ENCODE results near the gene PTPRN2.
A peak's percentile ranks its signal among the peaks of the same experiment; 100 is the strongest.
"Not testable (repeated sequence)": the region's sequence is repeated elsewhere in the genome, so short reads cannot be mapped to it uniquely, and the experiment has no call there.

The PTPRN2 gene

DNA sequence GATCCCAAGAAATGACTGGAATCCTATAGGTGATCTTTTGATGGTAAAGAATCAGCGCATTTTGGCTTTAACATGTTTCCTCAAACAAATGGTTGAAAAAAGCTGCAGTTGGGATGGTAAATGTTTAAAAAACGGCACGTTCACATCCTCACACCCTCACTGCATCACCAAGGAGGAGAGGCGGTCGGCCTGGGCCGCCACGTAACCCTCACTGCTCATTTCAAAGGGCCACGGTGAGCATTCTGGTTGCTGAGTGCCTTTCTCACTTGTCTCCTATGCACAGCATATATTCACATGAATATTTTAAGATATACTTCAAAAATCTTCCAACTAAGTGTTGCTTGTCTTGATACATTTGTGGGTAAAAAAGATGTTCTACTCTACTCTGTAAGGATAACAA lies 1017.7 kb downstream of the PTPRN2 start:
- Histone ChIP-seq H3K9ac (ENCODE audit: low read depth, low read length) (no peak overlapping the region), H3K4me1 (ENCODE audit: control insufficient read depth, insufficient read depth, low read length) (no peaks in the 10 kb centered on the region), H3K27me3 (ENCODE audit: control insufficient read depth, insufficient read depth, low read length) (no peaks in the 10 kb centered on the region), H3K9me3 (replicated peaks; ENCODE audit: low read length) (peaks cover 2% of the 10 kb centered on the region), H3K4me2 (ENCODE audit: low read length) (no peak overlapping the region), H3K36me3 (ENCODE audit: insufficient read depth, low read length) (no peaks in the 10 kb centered on the region), H3K4me3 (ENCODE audit: low read length) (no peak overlapping the region)

GRCh38 chr7:157568770-157569584 lies 1018.6 kb downstream of the PTPRN2 start:
- peak overlapping the region; percentile 71 for H3K4me3 ChIP-seq (ENCODE audit: low read length)
- no peaks in the 10 kb centered on the region for H3K36me3 ChIP-seq (ENCODE audit: insufficient read depth, low read length)
- no peaks in the 10 kb centered on the region for H3K4me1 ChIP-seq (ENCODE audit: control insufficient read depth, insufficient read depth, low read length)
- H3K4me2 ChIP-seq (ENCODE audit: low read length) = peak overlapping the region; percentile 82
- no peaks in the 10 kb centered on the region for H3K27me3 ChIP-seq (ENCODE audit: control insufficient read depth, insufficient read depth, low read length)
- H3K9me3 ChIP-seq (replicated peaks; ENCODE audit: low read length) = peaks cover 2% of the 10 kb centered on the region
- peak overlapping the region; percentile 41 for H3K9ac ChIP-seq (ENCODE audit: low read depth, low read length)

GRCh38 chr7:157568106-157568769 lies 1019.4 kb downstream of the PTPRN2 start:
- Histone ChIP-seq H3K9me3 (replicated peaks; ENCODE audit: low read length) (peaks cover 2% of the 10 kb centered on the region), H3K9ac (ENCODE audit: low read depth, low read length) (peak overlapping the region; percentile 41), H3K36me3 (ENCODE audit: insufficient read depth, low read length) (no peaks in the 10 kb centered on the region), H3K4me1 (ENCODE audit: control insufficient read depth, insufficient read depth, low read length) (no peaks in the 10 kb centered on the region), H3K27me3 (ENCODE audit: control insufficient read depth, insufficient read depth, low read length) (no peaks in the 10 kb centered on the region), H3K4me3 (ENCODE audit: low read length) (peak overlapping the region; percentile 71), H3K4me2 (ENCODE audit: low read length) (peak overlapping the region; percentile 82)

DNA sequence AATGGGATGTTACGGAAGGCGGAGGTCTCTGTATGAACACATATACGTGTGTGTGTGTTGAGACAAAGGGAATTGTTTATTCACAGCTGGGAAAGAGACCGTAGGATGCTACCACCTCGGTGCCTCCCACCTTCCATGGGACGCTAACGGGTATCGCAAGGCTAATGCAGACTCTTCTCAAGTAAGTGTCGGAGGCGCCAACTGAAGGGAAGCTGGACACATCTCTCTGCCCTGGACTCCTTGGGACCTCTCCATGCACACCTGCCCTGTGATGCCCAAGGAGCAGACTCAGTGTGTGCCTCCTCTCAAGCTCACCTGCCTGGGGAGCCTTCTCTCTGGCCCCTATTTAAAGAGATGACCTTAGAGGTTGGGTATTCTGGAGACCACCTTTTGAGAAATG lies 1020.0 kb downstream of the PTPRN2 start:
- H3K9me3 ChIP-seq (replicated peaks; ENCODE audit: low read length) = peaks cover 3% of the 10 kb centered on the region
- no peak overlapping the region for H3K4me3 ChIP-seq (ENCODE audit: low read length)
- H3K36me3 ChIP-seq (ENCODE audit: insufficient read depth, low read length) = no peaks in the 10 kb centered on the region
- H3K4me2 ChIP-seq (ENCODE audit: low read length) = no peak overlapping the region
- no peak overlapping the region for H3K9ac ChIP-seq (ENCODE audit: low read depth, low read length)
- H3K4me1 ChIP-seq (ENCODE audit: control insufficient read depth, insufficient read depth, low read length) = no peaks in the 10 kb centered on the region
- H3K27me3 ChIP-seq (ENCODE audit: control insufficient read depth, insufficient read depth, low read length) = no peaks in the 10 kb centered on the region

GRCh38 chr7:157566631-157567006 lies 1021.0 kb downstream of the PTPRN2 start:
- H3K36me3 ChIP-seq (ENCODE audit: insufficient read depth, low read length) = no peaks in the 10 kb centered on the region
- peaks cover 12% of the 10 kb centered on the region for H3K9me3 ChIP-seq (replicated peaks; ENCODE audit: low read length)
- no peaks in the 10 kb centered on the region for H3K4me1 ChIP-seq (ENCODE audit: control insufficient read depth, insufficient read depth, low read length)
- H3K4me2 ChIP-seq (ENCODE audit: low read length) = no peak overlapping the region
- no peak overlapping the region for H3K4me3 ChIP-seq (ENCODE audit: low read length)
- no peak overlapping the region for H3K9ac ChIP-seq (ENCODE audit: low read depth, low read length)
- H3K27me3 ChIP-seq (ENCODE audit: control insufficient read depth, insufficient read depth, low read length) = no peaks in the 10 kb centered on the region

DNA sequence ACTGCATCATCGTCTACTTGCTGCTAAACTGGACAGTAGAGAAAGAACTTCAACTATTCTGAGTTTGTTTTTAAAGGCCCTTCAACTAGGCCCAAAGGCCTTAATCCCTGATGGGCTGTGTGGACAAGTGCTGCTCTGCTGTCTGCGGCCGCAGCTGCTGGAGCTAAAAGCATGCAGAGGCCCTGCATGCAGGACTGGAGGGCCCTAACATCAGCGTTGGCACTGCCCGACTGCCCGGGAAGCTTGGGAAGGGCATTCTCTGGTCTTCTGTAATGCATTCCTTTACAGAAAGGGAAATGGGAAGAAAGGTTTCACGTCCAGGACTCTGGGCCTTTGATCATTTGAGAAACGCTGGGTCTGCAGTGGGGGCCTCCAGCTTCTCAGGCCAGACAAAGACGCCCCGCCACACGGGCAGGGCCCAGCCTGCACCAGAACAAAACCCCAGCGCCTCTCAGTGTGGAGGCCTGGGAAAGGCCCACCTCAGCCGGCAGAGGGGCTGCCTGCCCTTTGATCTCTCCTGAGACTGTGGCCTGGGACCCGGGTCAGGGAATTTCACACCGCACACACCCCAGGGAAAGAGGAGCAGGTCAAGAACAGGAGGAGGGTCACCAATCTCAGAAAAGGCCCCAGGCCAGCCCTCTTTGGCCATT lies 1021.5 kb downstream of the PTPRN2 start:
- Histone ChIP-seq H3K4me1 (ENCODE audit: control insufficient read depth, insufficient read depth, low read length) (no peaks in the 10 kb centered on the region), H3K27me3 (ENCODE audit: control insufficient read depth, insufficient read depth, low read length) (no peaks in the 10 kb centered on the region), H3K4me3 (ENCODE audit: low read length) (no peak overlapping the region), H3K36me3 (ENCODE audit: insufficient read depth, low read length) (no peaks in the 10 kb centered on the region), H3K4me2 (ENCODE audit: low read length) (no peak overlapping the region), H3K9ac (ENCODE audit: low read depth, low read length) (no peak overlapping the region), H3K9me3 (replicated peaks; ENCODE audit: low read length) (peaks cover 12% of the 10 kb centered on the region)

DNA sequence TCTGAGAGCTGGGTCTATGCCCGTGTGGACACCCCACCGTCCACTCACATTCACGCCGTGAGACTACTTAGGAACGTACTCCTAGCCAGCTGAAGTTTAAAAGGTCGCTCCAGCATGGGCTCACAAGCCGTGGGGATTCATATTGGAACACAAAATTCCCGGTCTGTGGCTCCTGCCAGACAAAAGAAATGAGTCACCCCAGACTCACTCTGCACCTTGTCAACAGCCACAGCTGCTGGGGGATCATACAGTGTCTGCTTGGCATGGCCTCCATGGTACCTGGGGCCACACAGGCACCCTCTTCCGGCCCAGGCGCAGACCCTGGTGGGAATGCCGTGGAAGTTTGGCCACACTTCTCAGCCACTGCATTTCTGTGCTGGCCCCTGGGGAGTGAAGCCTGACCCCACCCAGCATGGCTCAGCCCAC lies 1022.4 kb downstream of the PTPRN2 start:
- Histone ChIP-seq H3K27me3 (ENCODE audit: control insufficient read depth, insufficient read depth, low read length) (no peaks in the 10 kb centered on the region), H3K4me3 (ENCODE audit: low read length) (no peak overlapping the region), H3K9me3 (replicated peaks; ENCODE audit: low read length) (peaks cover 12% of the 10 kb centered on the region), H3K9ac (ENCODE audit: low read depth, low read length) (no peak overlapping the region), H3K4me1 (ENCODE audit: control insufficient read depth, insufficient read depth, low read length) (no peaks in the 10 kb centered on the region), H3K36me3 (ENCODE audit: insufficient read depth, low read length) (no peaks in the 10 kb centered on the region), H3K4me2 (ENCODE audit: low read length) (no peak overlapping the region)

DNA sequence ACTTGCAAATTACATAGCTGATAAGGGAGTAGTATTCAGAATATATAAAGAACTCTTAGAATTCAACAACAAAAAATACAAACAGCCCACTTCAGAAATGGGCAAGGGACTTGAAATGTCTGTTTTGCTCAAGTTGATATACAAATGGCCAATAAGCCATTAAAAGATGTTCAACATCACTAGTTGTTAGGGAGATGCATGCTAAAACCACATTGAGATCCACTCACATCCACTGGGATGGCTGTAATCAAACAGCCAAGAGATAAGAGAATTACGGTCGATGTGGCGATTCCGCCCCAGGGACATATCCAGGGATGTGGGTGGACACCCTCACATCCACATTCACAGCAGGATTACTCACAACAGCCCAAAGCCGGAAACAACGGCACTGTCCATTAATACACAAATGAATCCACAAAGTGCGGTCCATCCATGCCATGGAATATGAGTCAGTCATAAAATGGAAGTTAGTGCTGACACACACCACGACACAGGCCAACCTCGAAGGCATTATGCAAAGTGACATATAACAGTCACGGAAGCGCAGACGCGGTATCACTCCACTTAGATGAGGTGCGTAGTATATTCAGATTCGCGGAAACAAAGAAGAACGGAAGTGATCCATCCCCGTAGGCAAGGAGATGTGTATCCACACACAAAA lies 1023.0 kb downstream of the PTPRN2 start:
- Histone ChIP-seq H3K9me3 (replicated peaks; ENCODE audit: low read length) (peaks cover 12% of the 10 kb centered on the region), H3K27me3 (ENCODE audit: control insufficient read depth, insufficient read depth, low read length) (no peaks in the 10 kb centered on the region), H3K4me1 (ENCODE audit: control insufficient read depth, insufficient read depth, low read length) (no peaks in the 10 kb centered on the region), H3K4me2 (ENCODE audit: low read length) (no peak overlapping the region), H3K9ac (ENCODE audit: low read depth, low read length) (no peak overlapping the region), H3K4me3 (ENCODE audit: low read length) (no peak overlapping the region), H3K36me3 (ENCODE audit: insufficient read depth, low read length) (no peaks in the 10 kb centered on the region)

GRCh38 chr7:157563467-157564135 lies 1024.0 kb downstream of the PTPRN2 start:
- not testable (repeated sequence) for H3K4me3 ChIP-seq (ENCODE audit: low read length); H3K36me3 ChIP-seq (ENCODE audit: insufficient read depth, low read length); H3K4me2 ChIP-seq (ENCODE audit: low read length); H3K9ac ChIP-seq (ENCODE audit: low read depth, low read length); H3K27me3 ChIP-seq (ENCODE audit: control insufficient read depth, insufficient read depth, low read length); H3K4me1 ChIP-seq (ENCODE audit: control insufficient read depth, insufficient read depth, low read length)
- H3K9me3 ChIP-seq (replicated peaks; ENCODE audit: low read length) = peaks cover 12% of the 10 kb centered on the region

GRCh38 chr7:157562522-157563398 lies 1024.9 kb downstream of the PTPRN2 start:
- not testable (repeated sequence) for H3K36me3 ChIP-seq (ENCODE audit: insufficient read depth, low read length); H3K27me3 ChIP-seq (ENCODE audit: control insufficient read depth, insufficient read depth, low read length); H3K9ac ChIP-seq (ENCODE audit: low read depth, low read length); H3K4me1 ChIP-seq (ENCODE audit: control insufficient read depth, insufficient read depth, low read length); H3K4me3 ChIP-seq (ENCODE audit: low read length); H3K4me2 ChIP-seq (ENCODE audit: low read length)
- H3K9me3 ChIP-seq (replicated peaks; ENCODE audit: low read length) = peaks cover 17% of the 10 kb centered on the region
